MV-4-11 (cell line): Measurements from ENCODE around the gene EIF6.

Source experiments
- DNase-seq: peaks from one replicate; lab custom pipeline; 2025; lab: John Stamatoyannopoulos, UW

EIF6 gene

GRCh38 chr20:35312318-35312717, 27.7 kb upstream of the EIF6 start:
- DNase-seq, result no peak

GRCh38 chr20:35311822-35312221, 27.2 kb upstream of the EIF6 start:
- no peak for DNase-seq

GRCh38 chr20:35311409-35311808, 26.8 kb upstream of the EIF6 start:
- DNase-seq, result no peak

- no peak for DNase-seq
Measured at GRCh38 chr20:35307666-35308653, 23.4 kb upstream of the EIF6 start.

GRCh38 chr20:35306931-35307517, 22.5 kb upstream of the EIF6 start:
- peak; percentile 55 for DNase-seq

- peak; percentile 96 for DNase-seq
Measured at GRCh38 chr20:35305682-35306556, 21.3 kb upstream of the EIF6 start.

GRCh38 chr20:35304956-35305355, 20.4 kb upstream of the EIF6 start:
- DNase-seq, result no peak

- peak; percentile 74 for DNase-seq
Measured at GRCh38 chr20:35303735-35304491, 19.3 kb upstream of the EIF6 start.

GRCh38 chr20:35303382-35303734, 18.8 kb upstream of the EIF6 start:
- DNase-seq, result no peak

- no peak for DNase-seq
Measured at GRCh38 chr20:35302421-35303335, 18.1 kb upstream of the EIF6 start.

GRCh38 chr20:35301426-35301825, 16.9 kb upstream of the EIF6 start:
- DNase-seq, result no peak

GRCh38 chr20:35300469-35301262, 16.1 kb upstream of the EIF6 start:
- no peak for DNase-seq

GRCh38 chr20:35299780-35300179, 15.2 kb upstream of the EIF6 start:
- peak; percentile 18 for DNase-seq

GRCh38 chr20:35298264-35298663, 13.7 kb upstream of the EIF6 start:
- DNase-seq, result no peak

GRCh38 chr20:35297740-35298139, 13.2 kb upstream of the EIF6 start:
- DNase-seq, result no peak

- peak; percentile 24 for DNase-seq
Measured at GRCh38 chr20:35297155-35297554, 12.6 kb upstream of the EIF6 start.

- DNase-seq, result no peak
Measured at GRCh38 chr20:35296101-35296554, 11.6 kb upstream of the EIF6 start.

- no peak for DNase-seq
Measured at GRCh38 chr20:35295674-35296073, 11.1 kb upstream of the EIF6 start.

- no peak for DNase-seq
Measured at GRCh38 chr20:35295058-35295457, 10.5 kb upstream of the EIF6 start.

- no peak for DNase-seq
Measured at GRCh38 chr20:35294293-35294685, 9.7 kb upstream of the EIF6 start.
